Measurements from ENCODE around the gene CDC5L.
A peak's percentile ranks its signal among the peaks of the same experiment; 100 is the strongest.
"Not testable (repeated sequence)": the region's sequence is repeated elsewhere in the genome, so short reads cannot be mapped to it uniquely, and the experiment has no call there.

CDC5L gene

DNA sequence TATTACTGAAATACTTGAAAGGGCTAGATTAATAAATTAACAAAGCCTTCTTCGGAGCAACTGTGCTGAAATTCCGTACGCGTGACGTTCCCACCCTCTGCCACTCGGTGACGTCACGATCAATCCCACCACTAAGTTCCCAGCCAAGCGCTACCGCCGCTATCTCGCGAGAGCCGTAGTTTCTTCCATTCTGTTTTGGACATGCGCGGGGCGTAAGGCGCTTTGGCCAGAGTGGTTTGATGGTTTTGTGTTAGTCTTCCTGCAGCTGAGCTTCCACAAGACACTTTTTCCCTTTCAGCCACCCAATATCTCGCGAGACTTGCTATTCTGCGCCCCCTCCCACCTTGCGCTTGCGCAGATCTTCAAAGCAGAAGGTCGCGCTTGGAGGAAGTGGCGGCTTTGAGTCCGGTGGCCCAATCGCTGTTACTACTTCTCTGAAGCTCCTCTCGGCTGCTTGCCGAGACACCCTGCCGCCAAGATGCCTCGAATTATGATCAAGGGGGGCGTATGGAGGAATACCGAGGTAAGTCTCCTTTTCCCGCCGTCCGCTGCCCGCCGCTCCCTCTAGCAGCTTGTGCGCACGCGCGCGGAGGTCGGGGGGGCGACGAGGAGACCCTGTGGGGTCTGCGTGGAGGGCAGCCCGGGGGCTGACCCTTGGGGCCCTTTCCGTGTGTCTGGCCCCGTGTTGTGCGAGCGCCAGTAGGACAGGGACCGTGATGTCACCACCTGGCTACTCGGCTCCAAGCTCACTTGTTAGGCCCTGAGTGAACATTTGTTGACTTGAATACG lies at the start of gene CDC5L:
CDC5L (plus strand) TSS at position 361 of the 789 bp plus-strand sequence; CDS start at position 479, 118 bp downstream.
- peak; percentile 84 to 89 for DNase-seq (ENCODE audit: low read depth in 2 of 2)

DNA sequence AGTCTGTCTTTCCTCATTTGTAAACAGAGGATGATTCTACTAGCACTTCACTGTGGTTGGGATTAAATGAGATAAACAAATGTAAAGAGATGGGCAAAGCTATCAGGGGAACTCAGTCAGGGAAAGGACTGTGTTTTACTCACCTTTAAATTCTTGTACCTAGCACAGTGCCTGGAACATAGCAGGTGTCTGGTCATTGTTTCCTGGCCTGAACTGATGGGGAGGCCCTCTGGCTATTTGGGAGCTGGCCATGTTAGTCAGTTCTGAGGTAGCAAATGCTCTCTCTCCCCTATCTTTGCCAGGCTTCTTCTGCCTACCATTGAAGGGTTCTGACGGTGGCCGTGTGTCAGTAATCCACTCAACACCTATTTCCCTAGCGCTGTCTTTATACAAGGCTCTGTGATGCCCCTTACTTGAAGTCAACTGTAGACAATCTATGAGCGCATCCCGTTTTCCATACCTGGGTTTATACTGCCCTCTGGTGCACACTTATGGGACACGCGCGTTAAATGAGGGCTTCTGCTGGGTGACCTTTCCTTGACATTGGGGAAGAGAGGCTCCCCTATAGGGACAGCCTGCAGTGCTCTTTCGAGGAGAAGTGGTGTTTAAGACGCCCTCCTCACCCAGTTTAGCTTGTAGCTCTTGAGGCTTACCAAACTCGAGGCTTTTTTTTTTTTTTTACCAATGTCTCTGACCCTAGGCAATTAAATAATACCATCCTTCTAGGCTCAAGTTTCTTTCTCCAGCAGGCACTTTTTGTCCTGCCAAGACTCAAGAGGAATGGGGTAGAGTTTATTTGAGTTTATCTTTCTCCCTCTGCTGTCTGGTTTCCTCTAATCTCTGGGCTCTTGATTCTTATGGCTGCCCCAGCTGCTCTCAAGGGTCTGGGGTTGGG lies 49.0 kb upstream of the CDC5L start:
- DNase-seq (ENCODE audit: low read depth in 2 of 2): peak; percentile 22 to 42

- no peak for DNase-seq (ENCODE audit: low read depth in 2 of 2)
Measured at GRCh38 chr6:44339301-44339700, 48.2 kb upstream of the CDC5L start.

GRCh38 chr6:44339763-44340625 lies 47.5 kb upstream of the CDC5L start:
- no peak for DNase-seq (ENCODE audit: low read depth in 2 of 2)

- no peak for DNase-seq (ENCODE audit: low read depth in 2 of 2)
Measured at GRCh38 chr6:44341095-44341890, 46.2 kb upstream of the CDC5L start.

DNA sequence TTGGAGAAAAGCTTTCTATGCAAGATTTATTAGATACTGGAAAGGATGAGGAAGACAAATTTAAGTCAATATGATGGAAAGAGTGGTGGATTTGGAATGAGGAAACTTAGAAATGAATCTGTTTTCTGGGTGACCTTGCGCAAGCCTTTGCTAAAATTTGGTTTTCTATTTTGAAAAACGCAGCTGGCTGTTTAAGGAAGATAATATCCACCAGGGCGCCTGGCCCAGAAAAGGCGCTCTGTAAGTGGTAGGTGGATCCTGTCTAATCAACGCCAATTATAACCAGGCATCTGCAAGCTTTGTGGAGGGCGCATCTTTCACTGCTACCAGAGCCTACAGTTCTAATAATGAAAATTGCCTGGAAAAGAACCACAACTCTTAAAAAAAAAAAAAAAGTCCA lies 45.5 kb upstream of the CDC5L start:
- no peak for DNase-seq (ENCODE audit: low read depth in 2 of 2)

DNA sequence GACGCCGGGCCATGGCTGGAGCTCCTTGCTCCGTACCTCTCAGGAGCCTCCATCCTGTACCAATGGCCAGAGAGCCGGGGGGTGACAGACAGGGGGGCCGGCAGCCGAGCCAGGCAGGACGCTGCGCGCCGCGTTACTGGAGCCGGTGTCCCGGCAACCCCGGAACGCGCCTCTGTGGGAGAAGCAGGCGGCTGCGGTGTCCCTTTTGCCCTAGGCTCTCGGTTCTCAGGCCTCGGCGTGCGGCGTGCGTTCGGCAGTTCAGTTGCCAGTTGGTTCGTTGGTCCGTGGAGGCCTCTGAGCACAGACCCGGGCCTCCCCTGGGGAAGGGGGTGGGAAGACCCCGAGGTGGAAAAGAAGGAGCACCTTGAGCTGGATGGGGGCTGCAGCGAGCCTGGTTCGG lies 45.0 kb upstream of the CDC5L start, which contains the start of gene SPATS1:
SPATS1 (plus strand) TSS at position 162 of the 400 bp plus-strand sequence. CDS start 446 bp downstream, outside the sequence.
- no peak for DNase-seq (ENCODE audit: low read depth in 2 of 2)

GRCh38 chr6:44346818-44347217 lies 40.7 kb upstream of the CDC5L start:
- not testable (repeated sequence) for DNase-seq (ENCODE audit: low read depth in 2 of 2)

DNA sequence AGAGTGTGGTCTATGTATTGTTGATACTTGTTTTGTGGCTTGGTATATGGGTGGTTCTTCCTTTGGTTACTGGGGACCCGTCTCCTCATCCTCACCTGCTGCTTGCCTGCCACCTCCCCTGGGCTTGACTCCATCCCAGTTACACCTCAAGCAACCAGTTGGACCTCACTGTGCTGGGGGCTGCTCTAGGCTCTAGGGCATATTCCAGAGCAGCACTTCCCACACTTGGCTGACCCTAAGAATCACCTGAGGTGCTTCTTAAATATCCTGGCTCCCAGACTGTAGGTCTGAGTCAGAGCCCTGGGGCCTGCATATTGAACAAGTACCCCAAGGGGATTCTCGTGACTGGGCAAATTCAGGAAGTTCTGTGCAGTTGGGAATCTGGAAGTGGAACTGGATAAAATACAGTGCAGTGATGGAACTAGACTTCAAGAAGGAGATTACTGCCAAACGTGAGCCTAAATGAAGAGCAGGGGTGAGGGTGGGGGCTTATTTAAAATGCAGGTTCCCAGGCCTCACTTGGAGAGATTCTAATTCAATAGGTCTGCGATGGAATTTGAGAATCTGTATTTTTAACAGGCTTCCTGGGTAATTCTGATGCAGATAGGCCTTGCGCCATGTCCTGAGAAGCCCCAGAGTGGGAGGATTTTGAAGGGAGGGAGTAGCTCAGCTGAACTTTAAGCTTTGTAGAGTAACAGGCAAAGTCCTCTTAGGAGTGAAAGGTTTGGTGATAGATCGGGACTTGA lies 37.4 kb upstream of the CDC5L start:
- no peak for DNase-seq (ENCODE audit: low read depth in 2 of 2)

- DNase-seq (ENCODE audit: low read depth in 2 of 2): not testable (repeated sequence)
Measured at GRCh38 chr6:44350650-44350994, 36.9 kb upstream of the CDC5L start.

DNA sequence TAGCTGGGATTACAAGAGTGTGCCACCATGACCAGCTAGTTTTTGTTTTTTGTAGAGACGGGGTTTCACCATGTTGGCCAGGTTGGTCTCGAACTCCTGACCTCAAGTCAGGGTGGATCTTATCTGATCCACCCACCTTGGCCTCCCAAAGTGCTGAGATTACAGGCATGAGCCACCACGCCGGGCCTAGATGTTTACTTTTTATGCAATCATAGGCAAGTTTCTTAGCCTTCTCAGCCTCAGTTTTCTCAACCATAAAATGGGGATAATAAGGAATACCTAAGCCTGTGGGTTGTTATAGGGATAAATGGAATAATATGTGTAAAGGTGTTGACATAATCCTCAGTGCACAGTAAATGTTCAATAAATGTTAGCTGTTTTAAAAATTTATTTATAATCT lies 35.2 kb upstream of the CDC5L start:
- no peak for DNase-seq (ENCODE audit: low read depth in 2 of 2)

DNA sequence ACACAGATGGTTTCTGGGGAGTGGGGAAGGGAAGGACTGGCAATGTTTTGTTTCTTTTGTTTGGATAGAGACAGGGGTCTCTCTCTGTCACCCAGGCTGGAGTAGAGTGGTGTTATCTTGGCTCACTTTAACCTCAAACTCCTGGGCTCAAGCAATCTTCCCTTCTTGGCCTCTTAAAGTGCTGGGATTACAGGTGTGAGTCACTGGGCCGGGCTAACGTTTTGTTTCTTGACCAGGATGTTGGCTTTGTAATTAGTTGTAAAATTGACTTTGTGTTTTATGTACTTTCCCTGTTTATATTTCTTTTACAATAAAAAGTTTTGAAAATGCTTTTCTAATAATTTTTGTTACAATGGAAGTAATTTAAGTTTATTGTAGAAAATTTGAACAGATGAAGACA lies 34.2 kb upstream of the CDC5L start:
- no peak for DNase-seq (ENCODE audit: low read depth in 2 of 2)

DNA sequence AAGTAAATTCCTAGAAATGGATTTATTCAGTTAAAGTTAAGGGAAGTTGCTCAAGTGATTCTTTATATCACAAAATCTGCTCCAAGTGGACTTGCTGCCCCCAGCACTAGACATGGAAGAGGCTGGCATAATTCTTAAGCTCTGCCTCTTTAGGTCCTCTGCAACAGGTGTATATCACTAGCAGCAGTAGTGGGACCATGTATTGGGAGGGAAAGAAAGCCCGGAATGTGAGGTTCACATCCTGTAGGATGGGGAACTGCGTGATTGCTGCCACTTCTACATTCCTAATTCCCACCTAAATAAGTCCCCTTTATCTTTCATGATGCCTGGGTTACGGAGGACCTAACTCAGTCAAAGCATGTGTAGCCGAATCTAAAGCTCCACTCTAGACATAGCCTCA lies 31.9 kb upstream of the CDC5L start:
- DNase-seq (ENCODE audit: low read depth in 2 of 2): no peak

GRCh38 chr6:44356487-44356886 lies 31.0 kb upstream of the CDC5L start:
- no peak for DNase-seq (ENCODE audit: low read depth in 2 of 2)

DNA sequence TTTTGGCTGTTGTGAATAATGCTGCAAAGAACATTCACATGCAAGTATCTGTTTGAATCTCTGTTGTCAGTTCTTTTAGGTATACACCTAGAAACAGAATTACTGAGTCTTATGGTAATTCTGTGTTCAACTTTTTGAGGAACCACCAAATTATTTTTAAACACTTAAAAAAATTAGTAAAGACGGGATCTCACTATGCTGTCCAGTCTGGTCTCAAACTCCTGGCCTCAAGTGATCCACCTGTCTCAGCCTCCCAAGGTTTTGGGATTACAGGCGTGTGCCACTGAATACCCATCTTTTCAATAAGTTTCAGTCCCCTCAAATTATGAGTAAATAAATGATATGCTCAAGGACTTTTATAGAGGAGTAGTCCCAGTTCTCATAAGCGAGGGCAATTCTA lies 27.5 kb upstream of the CDC5L start:
- no peak for DNase-seq (ENCODE audit: low read depth in 2 of 2)

GRCh38 chr6:44361947-44362346 lies 25.6 kb upstream of the CDC5L start:
- no peak for DNase-seq (ENCODE audit: low read depth in 2 of 2)

DNA sequence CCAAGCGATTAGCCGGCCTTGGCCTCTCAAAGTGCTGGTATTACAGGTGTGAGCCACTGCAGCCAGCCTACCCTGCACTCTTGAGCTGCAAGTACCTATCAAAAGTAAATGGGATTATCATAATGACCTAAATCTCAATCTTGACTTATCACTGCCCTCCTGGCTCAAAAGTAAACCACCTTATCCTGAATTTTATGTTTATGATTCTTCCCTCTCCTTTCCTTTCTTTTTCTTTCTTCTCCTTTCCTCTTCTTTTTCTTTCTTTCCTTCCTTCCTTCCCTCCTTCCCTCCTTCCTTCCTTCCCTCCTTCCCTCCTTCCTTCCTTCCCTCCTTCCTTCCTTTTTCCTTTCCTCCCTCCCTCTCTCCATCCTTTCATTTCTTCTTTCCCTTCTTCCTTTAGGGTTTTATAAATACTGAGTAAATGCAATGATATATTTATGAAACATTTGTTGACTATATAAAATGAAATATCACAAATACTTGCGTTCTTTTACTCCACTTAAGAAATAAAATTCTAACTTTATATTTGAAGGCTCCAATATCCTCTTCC lies 24.1 kb upstream of the CDC5L start:
- DNase-seq (ENCODE audit: low read depth in 2 of 2): no peak

DNA sequence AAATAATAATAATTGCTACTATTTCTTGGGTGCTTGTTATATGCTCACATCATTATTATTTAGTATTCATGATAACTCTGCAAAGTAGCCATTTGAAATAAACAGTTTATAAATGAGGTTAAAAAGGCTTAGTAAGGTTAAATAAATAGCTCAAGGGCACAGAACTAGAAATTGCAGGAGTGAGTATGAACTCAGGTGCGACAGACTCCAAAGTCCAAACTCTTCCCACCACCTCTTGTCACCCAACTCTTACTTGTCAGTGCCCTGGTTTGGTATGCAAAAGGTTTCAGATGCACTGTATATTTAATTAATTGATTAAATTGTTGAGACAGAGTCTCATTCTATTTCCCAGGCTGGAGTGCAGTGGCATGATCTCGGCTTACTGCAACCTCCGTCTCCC lies 20.7 kb upstream of the CDC5L start:
- DNase-seq (ENCODE audit: low read depth in 2 of 2): no peak

- DNase-seq (ENCODE audit: low read depth in 2 of 2): no peak
Measured at GRCh38 chr6:44367681-44368080, 19.8 kb upstream of the CDC5L start.

DNA sequence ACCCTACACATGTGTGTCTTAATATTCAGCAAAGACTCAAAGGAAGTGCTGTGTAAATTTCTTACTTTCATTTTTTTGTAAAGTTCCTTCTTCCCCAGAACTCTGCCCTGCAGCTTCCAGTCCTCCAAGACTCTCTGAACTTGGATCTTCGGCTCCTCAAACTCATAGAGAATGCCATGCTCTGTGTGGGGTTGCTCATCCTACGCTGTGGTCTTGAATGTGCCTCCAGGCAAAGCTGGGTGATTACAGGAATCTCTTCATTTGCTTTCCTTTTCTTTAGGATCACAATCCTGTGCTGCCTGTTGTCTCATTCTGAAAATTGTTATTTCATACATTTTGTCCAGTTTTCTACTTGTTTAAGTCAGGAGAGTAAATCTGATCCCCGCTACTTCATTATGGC lies 14.5 kb upstream of the CDC5L start:
- DNase-seq (ENCODE audit: low read depth in 2 of 2): no peak

Data from stimulated activated CD8-positive, alpha-beta memory T cell treated with anti-CD3 and anti-CD28 coated beads, Interleukin-15, amount 100 ng/mL, for 4 hours (primary cell).